ENCODE results near the gene FER.
"Not testable (repeated sequence)": the region's sequence is repeated elsewhere in the genome, so short reads cannot be mapped to it uniquely, and the experiment has no call there.

The FER gene

GRCh38 chr5:109161914-109162683 is 414.4 kb downstream of the FER start:
- Histone ChIP-seq H3K9me3 (replicated peaks in 1 of 11) (no peaks in the 10 kb centered on the region), H3K27ac (no peak overlapping the region), H3K4me3 (no peak overlapping the region), H3K4me1 (peaks cover 0 to 15% (median 0%) of the 10 kb centered on the region in 10 experiments; a peak in 3 of 20 replicates), H3K9ac (no peak overlapping the region), H3K36me3 (no peaks in the 10 kb centered on the region), H3K4me2 (no peak overlapping the region), H3K27me3 (no peaks in the 10 kb centered on the region), H4K20me1 (no peaks in the 10 kb centered on the region)
- TF ChIP-seq Cebpa-rat (IDR thresholded peaks at IDR 0.05) = no peak

GRCh38 chr5:109163336-109163735 is 415.6 kb downstream of the FER start:
- H3K4me3 ChIP-seq = no peak overlapping the region
- TF ChIP-seq Cebpa-rat (IDR thresholded peaks at IDR 0.05) = no peak
- H3K36me3 ChIP-seq = no peaks in the 10 kb centered on the region
- no peak overlapping the region for H3K4me2 ChIP-seq
- no peak overlapping the region for H3K9ac ChIP-seq
- peaks cover 0 to 15% (median 0%) of the 10 kb centered on the region in 10 experiments; a peak in 3 of 20 replicates for H3K4me1 ChIP-seq
- no peaks in the 10 kb centered on the region for H3K27me3 ChIP-seq
- H3K9me3 ChIP-seq (replicated peaks in 1 of 11) = no peaks in the 10 kb centered on the region
- no peaks in the 10 kb centered on the region for H4K20me1 ChIP-seq
- H3K27ac ChIP-seq = no peak overlapping the region

- Histone ChIP-seq H3K27me3 (no peaks in the 10 kb centered on the region), H3K4me3 (no peak overlapping the region), H3K9me3 (replicated peaks in 1 of 11) (no peaks in the 10 kb centered on the region), H3K4me2 (no peak overlapping the region), H3K36me3 (no peaks in the 10 kb centered on the region), H3K9ac (no peak overlapping the region), H3K27ac (no peak overlapping the region), H3K4me1 (peaks cover 0 to 15% (median 0%) of the 10 kb centered on the region in 10 experiments; a peak in 3 of 20 replicates), H4K20me1 (no peaks in the 10 kb centered on the region)
- TF ChIP-seq Cebpa-rat (IDR thresholded peaks at IDR 0.05) = no peak
Observed at GRCh38 chr5:109164001-109164400, 416.3 kb downstream of the FER start.

- Histone ChIP-seq H3K27ac (no peak overlapping the region), H3K4me1 (peaks cover 0 to 15% (median 0%) of the 10 kb centered on the region in 10 experiments; a peak in 3 of 20 replicates), H3K4me2 (no peak overlapping the region), H4K20me1 (no peaks in the 10 kb centered on the region), H3K36me3 (no peaks in the 10 kb centered on the region), H3K27me3 (no peaks in the 10 kb centered on the region), H3K9ac (no peak overlapping the region), H3K9me3 (replicated peaks in 1 of 11) (no peaks in the 10 kb centered on the region), H3K4me3 (no peak overlapping the region)
- no peak for TF ChIP-seq Cebpa-rat (IDR thresholded peaks at IDR 0.05)
Observed at GRCh38 chr5:109167586-109167985, 419.9 kb downstream of the FER start.

GRCh38 chr5:109168151-109168550 is 420.5 kb downstream of the FER start:
- H3K36me3 ChIP-seq = no peaks in the 10 kb centered on the region

GRCh38 chr5:109170629-109171350 is 423.1 kb downstream of the FER start:
- H3K4me2 ChIP-seq = no peak overlapping the region
- no peak for TF ChIP-seq Cebpa-rat (IDR thresholded peaks at IDR 0.05)
- no peak overlapping the region for H3K27ac ChIP-seq
- no peaks in the 10 kb centered on the region for H3K9me3 ChIP-seq (replicated peaks in 1 of 11)
- H3K36me3 ChIP-seq = no peaks in the 10 kb centered on the region
- no peaks in the 10 kb centered on the region for H3K27me3 ChIP-seq
- no peaks in the 10 kb centered on the region for H4K20me1 ChIP-seq
- no peak overlapping the region for H3K9ac ChIP-seq
- no peaks in the 10 kb centered on the region for H3K4me1 ChIP-seq
- no peak overlapping the region for H3K4me3 ChIP-seq

More at GRCh38 chr5:109168151-109168550, 420.5 kb downstream of the FER start:
- no peaks in the 10 kb centered on the region for H4K20me1 ChIP-seq
- no peaks in the 10 kb centered on the region for H3K27me3 ChIP-seq
- no peak overlapping the region for H3K4me3 ChIP-seq
- no peak for TF ChIP-seq Cebpa-rat (IDR thresholded peaks at IDR 0.05)
- no peak overlapping the region for H3K27ac ChIP-seq
- H3K9ac ChIP-seq = no peak overlapping the region
- H3K4me2 ChIP-seq = no peak overlapping the region
- peaks cover 0 to 15% (median 0%) of the 10 kb centered on the region in 10 experiments; a peak in 3 of 20 replicates for H3K4me1 ChIP-seq
- H3K9me3 ChIP-seq (replicated peaks in 1 of 11) = no peaks in the 10 kb centered on the region

GRCh38 chr5:109171437-109172073 is 423.9 kb downstream of the FER start:
- not testable (repeated sequence) for H3K27me3 ChIP-seq; H3K36me3 ChIP-seq; H3K4me3 ChIP-seq; H3K4me1 ChIP-seq; H3K4me2 ChIP-seq; H4K20me1 ChIP-seq; H3K9me3 ChIP-seq (replicated peaks in 1 of 11); H3K27ac ChIP-seq; H3K9ac ChIP-seq

- Histone ChIP-seq H4K20me1 (no peaks in the 10 kb centered on the region), H3K36me3 (no peaks in the 10 kb centered on the region), H3K9me3 (replicated peaks in 1 of 11) (no peaks in the 10 kb centered on the region), H3K27ac (no peak overlapping the region), H3K9ac (no peak overlapping the region), H3K4me1 (no peaks in the 10 kb centered on the region), H3K27me3 (no peaks in the 10 kb centered on the region), H3K4me2 (no peak overlapping the region), H3K4me3 (no peak overlapping the region)
- no peak for TF ChIP-seq Cebpa-rat (IDR thresholded peaks at IDR 0.05)
Observed at GRCh38 chr5:109173036-109173794, 425.5 kb downstream of the FER start.

- Histone ChIP-seq H4K20me1 (no peaks in the 10 kb centered on the region), H3K4me2 (no peak overlapping the region), H3K9ac (no peak overlapping the region)
Observed at GRCh38 chr5:109177227-109177626, 429.5 kb downstream of the FER start.

More at GRCh38 chr5:109177227-109177626, 429.5 kb downstream of the FER start:
- no peaks in the 10 kb centered on the region for H3K4me1 ChIP-seq
- H3K36me3 ChIP-seq = peaks cover 0 to 6% (median 0%) of the 10 kb centered on the region in 11 experiments; a peak in 2 of 22 replicates
- H3K27ac ChIP-seq = no peak overlapping the region
- H3K27me3 ChIP-seq = no peaks in the 10 kb centered on the region
- H3K4me3 ChIP-seq = no peak overlapping the region
- no peak for TF ChIP-seq Cebpa-rat (IDR thresholded peaks at IDR 0.05)
- H3K9me3 ChIP-seq (replicated peaks in 1 of 11) = no peaks in the 10 kb centered on the region

Measured in BLaER1 treated with 17β-estradiol and CSF1 and Interleukin-3, amounts not matched to agents 10 nM and 100 nM (cell line).